ENCODE data around the gene ANO1.
A peak's percentile ranks its signal among the peaks of the same experiment; 100 is the strongest.

ANO1 gene

GRCh38 chr11:70225681-70226177 is 147.6 kb downstream of the ANO1 start:
- Histone ChIP-seq H3K4me1 (ENCODE audit: low read length) (0 out of 2 replicates have a peak, but pooled peaks cover 3% of the 10 kb centered on the region), H3K9me2 (replicated peaks; ENCODE audit: insufficient read depth, low read length) (no peaks in the 10 kb centered on the region), H3K9ac (ENCODE audit: low read length) (no peak overlapping the region), H3F3A (ENCODE audit: insufficient read depth, low read length) (no peaks in the 10 kb centered on the region), H2AFZ (ENCODE audit: low read length) (no peak overlapping the region), H3K36me3 (replicated peaks; ENCODE audit: insufficient read depth, low read length) (no peaks in the 10 kb centered on the region), H3K4me3 (ENCODE audit: low read length) (no peak overlapping the region), H3K4me2 (ENCODE audit: low read depth, low read length) (no peak overlapping the region), H3K9me3 (replicated peaks; ENCODE audit: insufficient read depth, low read length) (no peaks in the 10 kb centered on the region), H3K27me3 (replicated peaks; ENCODE audit: insufficient read depth, low read length) (peaks cover 91% of the 10 kb centered on the region), H4K20me1 (ENCODE audit: insufficient read depth, low read length) (no peaks in the 10 kb centered on the region), H3K79me2 (ENCODE audit: low read length) (no peaks in the 10 kb centered on the region), H3K27ac (ENCODE audit: low read length) (no peak overlapping the region)
- no peak for DNase-seq
- TF ChIP-seq EZH2phosphoT487 (IDR thresholded peaks at IDR 0.05; ENCODE audit: low read length) (no peak), EZH2 (optimal IDR thresholded peaks at IDR 0.05; ENCODE audit: low read depth, low read length) (no peak), CTCF (IDR thresholded peaks at IDR 0.05; ENCODE audit: low read length) (no peak)

GRCh38 chr11:70226183-70226582 is 148.1 kb downstream of the ANO1 start:
- H3K9me3 ChIP-seq (replicated peaks; ENCODE audit: insufficient read depth, low read length) = no peaks in the 10 kb centered on the region
- H3K27ac ChIP-seq (ENCODE audit: low read length) = no peak overlapping the region
- 0 out of 2 replicates have a peak, but pooled peaks cover 7% of the 10 kb centered on the region for H3K4me1 ChIP-seq (ENCODE audit: low read length)
- no peak overlapping the region for H3K4me2 ChIP-seq (ENCODE audit: low read depth, low read length)
- peaks cover 91% of the 10 kb centered on the region for H3K27me3 ChIP-seq (replicated peaks; ENCODE audit: insufficient read depth, low read length)
- no peaks in the 10 kb centered on the region for H4K20me1 ChIP-seq (ENCODE audit: insufficient read depth, low read length)
- no peaks in the 10 kb centered on the region for H3K79me2 ChIP-seq (ENCODE audit: low read length)
- no peak for DNase-seq
- H3K9ac ChIP-seq (ENCODE audit: low read length) = no peak overlapping the region
- H3K36me3 ChIP-seq (replicated peaks; ENCODE audit: insufficient read depth, low read length) = no peaks in the 10 kb centered on the region
- TF ChIP-seq EZH2 (optimal IDR thresholded peaks at IDR 0.05; ENCODE audit: low read depth, low read length) = no peak
- no peak for TF ChIP-seq CTCF (IDR thresholded peaks at IDR 0.05; ENCODE audit: low read length)
- TF ChIP-seq EZH2phosphoT487 (IDR thresholded peaks at IDR 0.05; ENCODE audit: low read length) = no peak
- no peak overlapping the region for H3K4me3 ChIP-seq (ENCODE audit: low read length)
- H2AFZ ChIP-seq (ENCODE audit: low read length) = no peak overlapping the region
- no peaks in the 10 kb centered on the region for H3F3A ChIP-seq (ENCODE audit: insufficient read depth, low read length)
- H3K9me2 ChIP-seq (replicated peaks; ENCODE audit: insufficient read depth, low read length) = no peaks in the 10 kb centered on the region

GRCh38 chr11:70226967-70227366 is 148.8 kb downstream of the ANO1 start:
- 0 out of 2 replicates have a peak, but pooled peaks cover 7% of the 10 kb centered on the region for H3K4me1 ChIP-seq (ENCODE audit: low read length)
- no peaks in the 10 kb centered on the region for H3K36me3 ChIP-seq (replicated peaks; ENCODE audit: insufficient read depth, low read length)
- H3K9me2 ChIP-seq (replicated peaks; ENCODE audit: insufficient read depth, low read length) = no peaks in the 10 kb centered on the region
- no peaks in the 10 kb centered on the region for H3K9me3 ChIP-seq (replicated peaks; ENCODE audit: insufficient read depth, low read length)
- H3K4me3 ChIP-seq (ENCODE audit: low read length) = no peak overlapping the region
- H3K27me3 ChIP-seq (replicated peaks; ENCODE audit: insufficient read depth, low read length) = peaks cover 98% of the 10 kb centered on the region
- TF ChIP-seq EZH2 (optimal IDR thresholded peaks at IDR 0.05; ENCODE audit: low read depth, low read length) = no peak
- no peak for TF ChIP-seq EZH2phosphoT487 (IDR thresholded peaks at IDR 0.05; ENCODE audit: low read length)
- TF ChIP-seq CTCF (IDR thresholded peaks at IDR 0.05; ENCODE audit: low read length) = peak; percentile 27
- no peak overlapping the region for H2AFZ ChIP-seq (ENCODE audit: low read length)
- H3K27ac ChIP-seq (ENCODE audit: low read length) = no peak overlapping the region
- no peaks in the 10 kb centered on the region for H4K20me1 ChIP-seq (ENCODE audit: insufficient read depth, low read length)
- H3K9ac ChIP-seq (ENCODE audit: low read length) = no peak overlapping the region
- no peaks in the 10 kb centered on the region for H3K79me2 ChIP-seq (ENCODE audit: low read length)
- DNase-seq = no peak
- H3K4me2 ChIP-seq (ENCODE audit: low read depth, low read length) = no peak overlapping the region
- no peaks in the 10 kb centered on the region for H3F3A ChIP-seq (ENCODE audit: insufficient read depth, low read length)
